ENCODE measurements around the gene FSTL4.

- TF ChIP-seq CTCF (IDR thresholded peaks at IDR 0.05; ENCODE audit: low read length) (no peak), EZH2 (optimal IDR thresholded peaks at IDR 0.05; ENCODE audit: low read depth, low read length) (no peak)
Measured at GRCh38 chr5:133538718-133539117, 73.6 kb downstream of the FSTL4 start.
